Astrocyte (in vitro differentiated cells and primary cell): ENCODE data around the gene RABGAP1L. TPM values are rescaled to one million over a fixed set of nuclear protein-coding genes. Genes with fewer than 3 reads are reported as not detected.

Experiments used
- DNase-seq: peaks from one replicate; pipeline ENCODE4 v3.0.0-alpha.2; 2010; ENCODE audit warnings: low read depth
- FAIRE-seq: peaks from 2 replicates; lab custom pipeline; 2011; peaks lifted over from hg19 to GRCh38; lab: Jason Lieb, UNC
- H2AFZ ChIP-seq: 2 replicates; pipeline ENCODE4 v1.6.0; 2012; ENCODE audit warnings: low read depth, low read length, inconsistent platforms
- H3K27ac ChIP-seq: 2 replicates; pipeline ENCODE4 v1.5.1; 2011; ENCODE audit warnings: low read depth, low read length, inconsistent platforms
- H3K27me3 ChIP-seq: 2 replicates; pipeline ENCODE4 v1.6.0; 2011; ENCODE audit warnings: low read length, inconsistent platforms; ENCODE audit not compliant: insufficient read depth
- H3K36me3 ChIP-seq: 2 replicates; pipeline ENCODE4 v1.5.1; 2011; ENCODE audit warnings: low read length, inconsistent platforms; ENCODE audit not compliant: insufficient read depth
- H3K4me1 ChIP-seq: 2 replicates; pipeline ENCODE4 v1.5.1; 2011; ENCODE audit warnings: low read length, inconsistent platforms; ENCODE audit not compliant: insufficient read depth
- H3K4me2 ChIP-seq: 2 replicates; pipeline ENCODE4 v1.6.0; 2012; ENCODE audit warnings: low read length, inconsistent platforms
- H3K4me3 ChIP-seq: 2 replicates; pipeline ENCODE4 v1.5.1; 2011; ENCODE audit warnings: low read depth, mild to moderate bottlenecking, low read length, inconsistent platforms; ENCODE audit not compliant: insufficient read depth
- H3K79me2 ChIP-seq: 2 replicates; pipeline ENCODE4 v1.6.0; 2012; ENCODE audit warnings: mild to moderate bottlenecking, low read length, inconsistent platforms; ENCODE audit not compliant: insufficient read depth
- H3K9ac ChIP-seq: 2 replicates; pipeline ENCODE4 v1.6.0; 2012; ENCODE audit warnings: mild to moderate bottlenecking, low read length, inconsistent platforms
- H3K9me3 ChIP-seq: 2 replicates; pipeline ENCODE4 v1.5.1; 2012; ENCODE audit warnings: low read depth, mild to moderate bottlenecking, low read length, inconsistent platforms; ENCODE audit not compliant: insufficient read depth
- H4K20me1 ChIP-seq: 2 replicates; pipeline ENCODE4 v1.6.0; 2012; ENCODE audit warnings: low read length, inconsistent platforms; ENCODE audit not compliant: insufficient read depth
- H3K27ac Mint-ChIP-seq: one replicate; pipeline ENCODE4 v1.8.0; 2021; ENCODE audit warnings: mild to moderate bottlenecking, mixed read lengths; ENCODE audit not compliant: unreplicated experiment
- H3K27me3 Mint-ChIP-seq: one replicate; pipeline ENCODE4 v1.8.0; 2021; ENCODE audit warnings: low read depth, mixed read lengths; ENCODE audit not compliant: unreplicated experiment
- H3K36me3 Mint-ChIP-seq: one replicate; pipeline ENCODE4 v1.8.0; 2021; ENCODE audit warnings: low read depth, mixed read lengths; ENCODE audit not compliant: unreplicated experiment
- H3K4me1 Mint-ChIP-seq: one replicate; pipeline ENCODE4 v1.8.0; 2021; ENCODE audit warnings: low read depth, mixed read lengths; ENCODE audit not compliant: unreplicated experiment
- H3K4me3 Mint-ChIP-seq: one replicate; pipeline ENCODE4 v1.8.0; 2021; ENCODE audit warnings: mild to moderate bottlenecking, moderate library complexity, mixed read lengths; ENCODE audit not compliant: unreplicated experiment
- H3K9me3 Mint-ChIP-seq: one replicate; pipeline ENCODE4 v1.8.0; 2021; ENCODE audit warnings: mild to moderate bottlenecking, mixed read lengths; ENCODE audit not compliant: unreplicated experiment
- CTCF ChIP-seq: IDR thresholded peaks from 2 replicates; pipeline ENCODE4 v1.5.1; 2011; ENCODE audit warnings: low read depth, mild to moderate bottlenecking, inconsistent platforms, low read length, moderate library complexity; ENCODE audit not compliant: insufficient read depth
- EZH2 ChIP-seq: IDR thresholded peaks from 2 replicates; pipeline ENCODE4 v1.6.1; 2012; ENCODE audit warnings: mild to moderate bottlenecking, low read length, inconsistent platforms; ENCODE audit not compliant: insufficient read depth
- total RNA-seq: library from RNA; stranded (reverse); gene quantifications from 2 replicates; pipeline ENCODE4 v1.2.1, GENCODE V29; 2021

RABGAP1L gene
- total RNA-seq, 1 donor from 2014 or later = 40.2 TPM

DNA sequence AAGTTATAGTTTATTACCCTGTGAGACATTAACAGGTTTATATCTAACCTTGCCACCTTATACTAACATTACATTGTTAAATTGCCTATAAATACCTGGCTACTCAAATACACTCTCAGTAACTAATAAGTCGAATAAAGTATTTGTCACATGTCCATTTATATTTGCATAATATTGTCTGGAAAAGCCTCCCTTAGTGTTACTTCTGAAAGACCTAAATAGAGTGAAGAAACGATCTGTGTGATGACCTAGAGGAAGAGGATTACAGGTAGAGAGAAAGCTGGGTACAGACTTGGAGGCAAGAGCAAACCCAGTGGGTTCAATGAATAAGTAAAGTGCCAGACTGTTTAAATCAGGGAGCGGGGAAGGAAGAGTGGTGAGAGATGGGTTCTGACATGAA is 837.7 kb downstream of the RABGAP1L start:
- Histone ChIP-seq H3K4me3 (no peak overlapping the region), H3K4me2 (no peak overlapping the region), H3K79me2 (peaks cover 22% of the 10 kb centered on the region), H3K9ac (no peak overlapping the region), H3K36me3 (no peaks in the 10 kb centered on the region), H3K27ac (no peak overlapping the region), H3K4me1 (peaks cover 19% of the 10 kb centered on the region), H3K9me3 (no peaks in the 10 kb centered on the region), H4K20me1 (peaks cover 4% of the 10 kb centered on the region), H3K27me3 (no peaks in the 10 kb centered on the region), H2AFZ (no peak overlapping the region)
- no peak for FAIRE-seq
- no peaks in the 10 kb centered on the region for H3K36me3 Mint-ChIP-seq
- H3K27me3 Mint-ChIP-seq = no peaks in the 10 kb centered on the region
- no peak overlapping the region for H3K4me3 Mint-ChIP-seq
- TF ChIP-seq CTCF (no peak), EZH2 (no peak)
- DNase-seq = no peak
- H3K9me3 Mint-ChIP-seq = no peaks in the 10 kb centered on the region
- peaks cover 6% of the 10 kb centered on the region for H3K4me1 Mint-ChIP-seq
- H3K27ac Mint-ChIP-seq = no peak overlapping the region

GRCh38 chr1:174998569-174999215 is 839.4 kb downstream of the RABGAP1L start:
- Histone ChIP-seq H3K27ac (peak overlapping the region; percentile 100), H3K9ac (peak overlapping the region; percentile 99), H3K4me3 (peak overlapping the region; percentile 96), H4K20me1 (peaks cover 14% of the 10 kb centered on the region), H3K79me2 (peaks cover 38% of the 10 kb centered on the region), H3K27me3 (no peaks in the 10 kb centered on the region), H3K9me3 (no peaks in the 10 kb centered on the region), H3K4me2 (peak overlapping the region; percentile 96), H2AFZ (peak overlapping the region; percentile 93), H3K4me1 (peaks cover 19% of the 10 kb centered on the region), H3K36me3 (no peaks in the 10 kb centered on the region)
- Mint-ChIP-seq H3K27me3 (no peaks in the 10 kb centered on the region), H3K27ac (no peak overlapping the region), H3K36me3 (no peaks in the 10 kb centered on the region), H3K9me3 (no peaks in the 10 kb centered on the region), H3K4me1 (peaks cover 12% of the 10 kb centered on the region), H3K4me3 (no peak overlapping the region)
- no peak for TF ChIP-seq EZH2
- peak; percentile 81 for TF ChIP-seq CTCF
- DNase-seq (peak; percentile 39), FAIRE-seq (no peak)
